Mucosa of stomach (tissue), 1 donor: Measurements from ENCODE around the gene MOB2.

Experiments
- H3K27me3 ChIP-seq: one replicate; pipeline ENCODE4 v1.7.0; 2013; ENCODE audit warnings: mild to moderate bottlenecking, low read length; ENCODE audit not compliant: control insufficient read depth, insufficient read depth
- H3K36me3 ChIP-seq: one replicate; pipeline ENCODE4 v1.7.0; 2013; ENCODE audit warnings: low read length; ENCODE audit not compliant: control insufficient read depth, insufficient read depth
- H3K4me1 ChIP-seq: one replicate; pipeline ENCODE4 v1.7.0; 2013; ENCODE audit warnings: mild to moderate bottlenecking, low read length; ENCODE audit not compliant: control insufficient read depth, insufficient read depth
- H3K4me3 ChIP-seq: one replicate; pipeline ENCODE4 v1.7.0; 2013; ENCODE audit warnings: low read length
- H3K9ac ChIP-seq: one replicate; pipeline ENCODE4 v1.7.0; 2013; ENCODE audit warnings: mild to moderate bottlenecking, low read length, moderate library complexity
- H3K9me3 ChIP-seq: one replicate; pipeline ENCODE4 v1.7.0; 2013; ENCODE audit warnings: mild to moderate bottlenecking, low read length, moderate library complexity; ENCODE audit not compliant: control insufficient read depth
- donor health status: Pancreatic carcinoma.

The MOB2 gene

DNA sequence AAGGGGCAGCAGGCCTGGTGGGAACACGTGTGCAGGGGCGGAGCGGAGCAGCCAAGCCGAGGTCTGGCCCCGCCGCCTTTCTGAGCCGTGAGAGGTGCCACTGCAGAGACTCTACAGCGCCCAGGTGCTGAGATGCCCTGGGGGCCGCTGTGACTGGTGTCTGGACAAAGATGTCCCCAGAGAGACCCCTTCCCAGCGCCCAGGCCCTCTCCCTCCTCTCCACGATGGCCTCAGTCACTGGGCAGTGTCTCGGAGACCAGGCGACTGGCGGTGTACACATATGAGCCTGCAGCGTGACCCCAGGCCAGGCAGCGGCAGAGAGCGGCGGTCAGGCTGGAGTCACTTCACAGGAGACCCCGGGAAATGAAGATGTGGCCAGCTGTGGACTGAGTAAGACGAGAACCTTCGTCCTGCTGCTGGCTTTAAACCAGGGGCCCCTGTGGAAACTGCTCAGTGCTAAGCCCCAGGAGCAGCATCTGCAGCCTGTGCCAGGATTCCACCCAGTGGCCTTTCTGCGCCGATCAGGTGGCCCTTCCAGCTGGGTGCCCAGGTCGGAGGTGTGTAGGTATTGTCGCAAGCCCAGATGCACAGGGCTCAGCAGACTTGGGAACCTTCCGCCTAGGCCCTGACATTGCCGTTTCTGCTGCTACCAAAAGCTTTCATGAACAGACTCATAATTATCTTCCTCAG lies 34.7 kb downstream of the MOB2 start:
- Histone ChIP-seq H3K9ac (no peak overlapping the region), H3K27me3 (peaks cover 29% of the 10 kb centered on the region), H3K9me3 (no peaks in the 10 kb centered on the region), H3K4me3 (no peak overlapping the region), H3K36me3 (no peaks in the 10 kb centered on the region), H3K4me1 (peaks cover 21% of the 10 kb centered on the region)

DNA sequence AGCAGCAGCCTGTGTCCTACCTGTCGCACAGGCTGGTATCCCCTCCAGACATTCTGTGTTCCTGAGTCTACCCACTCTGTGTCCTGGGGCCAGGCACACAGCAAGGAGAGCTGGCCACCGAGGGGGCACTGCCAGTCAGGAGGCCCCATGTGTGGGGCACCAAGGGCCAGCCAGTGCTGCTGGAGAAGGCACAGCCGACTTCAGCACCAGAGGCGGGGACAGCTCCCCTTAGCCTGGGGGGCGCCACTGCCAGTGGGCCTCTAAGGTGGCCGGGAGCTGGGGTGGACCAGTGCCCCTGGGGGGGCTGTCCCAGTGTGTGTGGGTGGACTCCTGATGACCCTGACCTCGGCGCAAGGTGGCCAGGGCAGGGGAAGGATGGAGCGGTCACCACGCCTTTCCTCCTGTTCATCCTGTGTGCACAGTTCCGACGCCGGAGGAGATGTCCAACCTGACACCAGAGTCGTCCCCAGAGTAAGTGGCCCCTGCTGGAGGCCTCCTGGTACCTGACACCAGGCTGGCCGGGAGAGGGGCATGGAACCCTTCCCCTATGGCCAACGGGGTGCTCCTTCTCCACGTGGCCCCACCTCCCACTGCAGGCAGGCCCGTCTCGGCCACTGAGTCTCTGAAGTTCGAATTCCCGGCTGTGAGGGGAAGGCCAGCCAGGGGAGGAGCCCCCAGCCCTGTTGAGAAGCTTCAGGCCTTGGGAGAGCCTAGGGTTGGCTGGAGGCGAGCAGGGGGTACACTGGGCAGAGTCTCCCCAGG lies 35.4 kb downstream of the MOB2 start:
- Histone ChIP-seq H3K9ac (no peak overlapping the region), H3K4me3 (no peak overlapping the region), H3K9me3 (no peaks in the 10 kb centered on the region), H3K4me1 (peaks cover 22% of the 10 kb centered on the region), H3K36me3 (no peaks in the 10 kb centered on the region), H3K27me3 (peaks cover 29% of the 10 kb centered on the region)

- no peak overlapping the region for H3K9ac ChIP-seq
- H3K4me1 ChIP-seq, result peaks cover 18% of the 10 kb centered on the region
- H3K36me3 ChIP-seq, result no peaks in the 10 kb centered on the region
- H3K9me3 ChIP-seq, result no peaks in the 10 kb centered on the region
- no peak overlapping the region for H3K4me3 ChIP-seq
- peaks cover 29% of the 10 kb centered on the region for H3K27me3 ChIP-seq
These were observed 36.2 kb downstream of the MOB2 start for GRCh38 chr11:1450344-1450875.

GRCh38 chr11:1449490-1450243 lies 36.9 kb downstream of the MOB2 start:
- Histone ChIP-seq H3K36me3 (no peaks in the 10 kb centered on the region), H3K9ac (no peak overlapping the region), H3K4me1 (peaks cover 18% of the 10 kb centered on the region), H3K27me3 (peaks cover 29% of the 10 kb centered on the region), H3K9me3 (no peaks in the 10 kb centered on the region), H3K4me3 (no peak overlapping the region)

DNA sequence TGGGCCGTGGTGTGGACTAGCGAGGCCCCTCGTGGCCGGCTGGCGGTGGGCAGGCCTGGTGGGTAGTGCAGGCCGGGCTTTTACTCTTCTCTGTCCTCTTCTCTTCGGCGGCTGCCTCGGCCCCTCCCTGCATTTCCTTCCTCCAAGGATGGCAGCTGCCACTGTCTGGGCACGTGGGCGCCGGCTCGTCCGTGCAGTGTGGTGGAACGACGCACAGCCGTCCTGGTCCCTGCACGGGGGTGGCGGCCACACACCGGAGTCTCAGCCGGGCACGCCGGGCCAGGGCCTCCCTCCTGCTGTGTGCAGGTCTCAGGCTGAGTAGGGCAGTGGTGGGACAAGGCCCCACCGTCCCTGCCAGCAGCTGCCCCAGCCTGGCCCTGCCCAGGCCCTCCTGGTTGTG lies 37.7 kb downstream of the MOB2 start:
- Histone ChIP-seq H3K36me3 (no peaks in the 10 kb centered on the region), H3K4me3 (no peak overlapping the region), H3K9me3 (no peaks in the 10 kb centered on the region), H3K27me3 (peaks cover 27% of the 10 kb centered on the region), H3K9ac (no peak overlapping the region), H3K4me1 (peaks cover 18% of the 10 kb centered on the region)

- no peaks in the 10 kb centered on the region for H3K9me3 ChIP-seq
- no peaks in the 10 kb centered on the region for H3K36me3 ChIP-seq
- H3K4me3 ChIP-seq, result no peak overlapping the region
- H3K27me3 ChIP-seq, result peaks cover 22% of the 10 kb centered on the region
- H3K4me1 ChIP-seq, result peaks cover 18% of the 10 kb centered on the region
- H3K9ac ChIP-seq, result no peak overlapping the region
These were observed 38.4 kb downstream of the MOB2 start for GRCh38 chr11:1447845-1448825.

GRCh38 chr11:1446623-1447022 lies 40.0 kb downstream of the MOB2 start:
- Histone ChIP-seq H3K27me3 (peaks cover 16% of the 10 kb centered on the region), H3K4me3 (no peak overlapping the region), H3K9ac (no peak overlapping the region), H3K9me3 (no peaks in the 10 kb centered on the region), H3K36me3 (no peaks in the 10 kb centered on the region), H3K4me1 (peaks cover 18% of the 10 kb centered on the region)

DNA sequence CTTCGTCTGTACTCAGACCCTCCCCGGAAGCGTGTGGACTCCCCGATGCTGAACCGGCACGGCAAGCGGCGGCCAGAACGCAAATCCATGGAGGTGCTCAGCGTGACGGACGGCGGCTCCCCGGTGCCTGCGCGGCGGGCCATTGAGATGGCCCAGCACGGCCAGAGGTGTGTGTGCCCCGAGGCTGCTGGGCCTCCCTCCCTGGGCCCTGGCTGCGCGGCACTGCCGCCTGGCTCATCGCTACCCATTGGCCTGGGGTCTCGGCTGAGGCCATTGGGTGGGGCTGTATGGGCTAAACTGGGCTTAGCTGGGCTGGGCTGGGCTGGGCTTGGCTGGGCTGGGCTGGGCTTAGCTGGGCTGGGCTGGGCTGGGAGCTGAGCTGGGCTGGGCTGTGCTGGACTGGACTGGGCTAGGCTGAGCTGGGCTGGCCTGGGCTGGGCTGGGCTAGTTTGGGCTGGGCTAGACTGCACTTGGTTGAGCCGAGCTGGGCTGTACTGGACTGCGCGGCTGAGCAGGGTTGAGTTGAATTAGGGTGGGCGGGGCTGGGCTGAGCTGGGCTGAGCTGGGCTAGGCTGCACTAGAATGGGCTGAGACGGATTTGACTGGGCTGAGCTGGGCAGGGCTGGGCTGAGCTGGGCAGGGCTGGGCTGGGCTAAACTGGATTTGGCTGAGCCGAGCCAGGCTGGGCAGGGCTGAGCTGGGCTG lies 40.7 kb downstream of the MOB2 start:
- Histone ChIP-seq H3K9me3 (no peaks in the 10 kb centered on the region), H3K27me3 (peaks cover 13% of the 10 kb centered on the region), H3K4me1 (peaks cover 18% of the 10 kb centered on the region)

DNA sequence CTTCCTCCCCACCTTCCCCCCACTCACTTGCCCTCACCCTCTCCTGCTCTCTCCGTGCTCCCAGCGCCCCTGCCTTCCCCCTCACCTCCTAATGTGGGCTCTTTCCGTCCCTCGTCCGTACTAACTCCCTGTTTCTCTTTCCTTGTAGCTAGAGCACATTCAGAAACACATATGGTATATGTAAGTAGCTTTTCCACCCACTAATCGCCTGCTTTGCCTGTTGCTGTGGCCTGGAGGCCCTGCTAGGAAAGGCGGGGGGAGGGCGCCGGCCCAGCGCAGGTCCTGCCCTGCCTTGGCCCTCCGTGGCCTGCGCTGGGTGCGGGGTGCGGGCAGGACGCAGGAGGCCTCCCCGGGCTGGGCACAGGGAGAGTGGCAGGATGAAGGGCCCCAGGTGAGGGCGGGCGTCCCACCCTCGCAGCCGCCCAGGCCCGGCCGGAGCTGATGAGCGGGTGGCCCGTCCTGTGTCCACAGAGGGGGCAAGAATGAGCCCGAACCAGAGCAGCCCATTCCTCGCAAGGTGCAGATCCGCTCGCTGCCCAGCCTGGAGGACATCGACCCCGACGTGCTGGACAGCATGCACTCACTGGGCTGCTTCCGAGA lies 41.7 kb downstream of the MOB2 start:
- H3K27me3 ChIP-seq, result peaks cover 8% of the 10 kb centered on the region
- no peaks in the 10 kb centered on the region for H3K36me3 ChIP-seq
- H3K4me3 ChIP-seq, result no peak overlapping the region
- no peak overlapping the region for H3K9ac ChIP-seq
- no peaks in the 10 kb centered on the region for H3K9me3 ChIP-seq
- H3K4me1 ChIP-seq, result peaks cover 12% of the 10 kb centered on the region

More for the DNA sequence above, 40.7 kb downstream of the MOB2 start:
- no peaks in the 10 kb centered on the region for H3K36me3 ChIP-seq
- no peak overlapping the region for H3K4me3 ChIP-seq
- no peak overlapping the region for H3K9ac ChIP-seq

GRCh38 chr11:1444321-1444720 lies 42.3 kb downstream of the MOB2 start:
- Histone ChIP-seq H3K9ac (no peak overlapping the region), H3K9me3 (no peaks in the 10 kb centered on the region), H3K36me3 (no peaks in the 10 kb centered on the region), H3K4me3 (no peak overlapping the region), H3K4me1 (peaks cover 12% of the 10 kb centered on the region), H3K27me3 (peaks cover 5% of the 10 kb centered on the region)
